ENCODE results near the gene GSTT4.
"Not testable (repeated sequence)": the region's sequence is repeated elsewhere in the genome, so short reads cannot be mapped to it uniquely, and the experiment has no call there.

- TF ChIP-seq, protein P1, sequence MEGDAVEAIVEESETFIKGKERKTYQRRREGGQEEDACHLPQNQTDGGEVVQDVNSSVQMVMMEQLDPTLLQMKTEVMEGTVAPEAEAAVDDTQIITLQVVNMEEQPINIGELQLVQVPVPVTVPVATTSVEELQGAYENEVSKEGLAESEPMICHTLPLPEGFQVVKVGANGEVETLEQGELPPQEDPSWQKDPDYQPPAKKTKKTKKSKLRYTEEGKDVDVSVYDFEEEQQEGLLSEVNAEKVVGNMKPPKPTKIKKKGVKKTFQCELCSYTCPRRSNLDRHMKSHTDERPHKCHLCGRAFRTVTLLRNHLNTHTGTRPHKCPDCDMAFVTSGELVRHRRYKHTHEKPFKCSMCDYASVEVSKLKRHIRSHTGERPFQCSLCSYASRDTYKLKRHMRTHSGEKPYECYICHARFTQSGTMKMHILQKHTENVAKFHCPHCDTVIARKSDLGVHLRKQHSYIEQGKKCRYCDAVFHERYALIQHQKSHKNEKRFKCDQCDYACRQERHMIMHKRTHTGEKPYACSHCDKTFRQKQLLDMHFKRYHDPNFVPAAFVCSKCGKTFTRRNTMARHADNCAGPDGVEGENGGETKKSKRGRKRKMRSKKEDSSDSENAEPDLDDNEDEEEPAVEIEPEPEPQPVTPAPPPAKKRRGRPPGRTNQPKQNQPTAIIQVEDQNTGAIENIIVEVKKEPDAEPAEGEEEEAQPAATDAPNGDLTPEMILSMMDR (IDR thresholded peaks at IDR 0.05): not testable (repeated sequence)
- not testable (repeated sequence) for TF ChIP-seq POLR2A (IDR thresholded peaks at IDR 0.05)
Measured at GRCh38 chr22:23961084-23961771, 44.0 kb downstream of the GSTT4 start, which contains the start of gene GSTT2B.
